GOT3 (cell line): ENCODE measurements around the gene BLOC1S4.
"Not testable (repeated sequence)": the region's sequence is repeated elsewhere in the genome, so short reads cannot be mapped to it uniquely, and the experiment has no call there.

ENCODE experiments used
- DNase-seq: peaks from one replicate; lab custom pipeline; 2025; ENCODE audit warnings: mixed read lengths; lab: John Stamatoyannopoulos, UW

BLOC1S4 gene

DNA sequence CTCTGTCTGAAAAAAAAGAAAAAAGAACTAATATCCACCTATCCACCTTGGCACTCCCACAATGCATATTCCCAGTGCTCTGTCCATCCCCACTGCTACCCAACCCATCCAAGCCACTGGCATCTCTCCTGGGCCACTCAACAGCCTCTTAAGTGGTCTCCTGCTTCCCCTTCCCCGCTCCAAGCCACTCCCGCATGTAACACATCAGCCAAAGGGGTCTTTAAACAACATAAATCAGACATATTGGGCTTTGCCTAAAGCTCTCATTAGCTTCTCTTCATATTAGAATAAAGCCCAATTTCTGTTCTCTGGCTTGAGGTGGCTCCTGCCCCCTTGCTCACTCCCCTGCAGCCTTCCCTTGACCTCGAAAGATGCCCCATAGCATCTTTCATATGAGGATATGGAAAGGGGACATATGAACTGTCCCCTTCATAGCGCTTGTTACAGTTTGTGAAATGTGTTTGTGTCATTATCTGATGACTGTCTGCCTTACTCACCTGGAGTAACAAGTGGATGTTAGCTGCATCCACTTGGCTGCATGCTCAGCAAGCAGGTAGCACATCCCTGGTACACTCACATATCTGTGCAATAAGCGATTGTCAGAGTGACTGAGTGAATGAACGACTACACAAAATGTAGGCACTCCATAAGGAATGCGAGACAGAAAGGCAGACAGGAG, 3.1 kb downstream of the BLOC1S4 start:
- DNase-seq = no peak

DNA sequence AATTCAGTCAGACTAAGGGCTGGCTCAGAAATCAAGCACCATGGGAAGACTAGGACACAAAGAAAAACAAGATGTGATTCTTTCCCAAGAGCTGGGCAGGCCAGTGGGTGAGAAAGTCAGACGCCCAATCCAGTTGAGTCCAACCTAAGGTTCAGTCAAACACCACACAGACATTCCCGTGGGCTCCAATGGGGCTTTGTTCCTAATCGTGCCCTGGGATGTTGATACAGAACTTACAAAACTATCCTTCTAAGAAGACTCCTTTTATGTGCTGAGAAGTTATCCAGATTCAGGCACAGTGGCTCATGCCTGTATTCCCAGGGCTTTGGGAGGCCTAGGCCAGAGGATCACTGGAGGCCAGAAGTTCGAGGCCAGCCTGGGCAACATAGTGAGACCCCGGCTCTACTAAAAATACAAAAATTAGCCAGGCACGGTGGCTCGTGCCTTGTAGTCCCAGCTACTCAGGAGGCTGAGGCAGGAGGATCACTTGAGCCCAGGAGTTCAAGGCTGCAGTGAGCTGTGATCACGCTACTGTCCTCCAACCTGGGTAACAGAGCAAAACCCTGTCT, 3.7 kb downstream of the BLOC1S4 start:
- DNase-seq = no peak

DNA sequence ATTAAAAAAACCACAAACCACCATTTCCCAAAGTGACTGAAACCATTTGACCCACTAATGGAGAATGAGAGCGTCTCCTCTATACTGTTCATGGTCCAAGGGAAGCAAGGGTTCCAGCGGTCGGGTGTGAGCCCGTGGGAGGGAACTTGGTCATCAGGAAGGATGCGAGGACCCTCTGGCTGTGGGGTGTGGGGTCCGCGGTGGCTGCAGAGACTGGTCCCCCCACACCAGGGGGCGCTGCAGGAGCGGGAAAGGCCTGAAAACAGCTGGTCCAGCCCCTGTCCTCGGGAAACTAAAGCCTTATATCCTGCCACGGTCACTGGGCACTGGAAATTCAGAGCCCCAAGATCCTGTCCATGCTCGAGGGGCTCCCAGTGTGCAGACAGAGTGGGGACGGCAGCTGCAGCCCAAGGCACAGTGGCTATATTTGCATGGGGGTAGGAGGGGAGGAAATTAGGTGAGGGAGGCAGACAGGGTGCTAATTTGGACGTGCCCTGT, 4.3 kb downstream of the BLOC1S4 start:
- DNase-seq = peak; percentile 18

DNA sequence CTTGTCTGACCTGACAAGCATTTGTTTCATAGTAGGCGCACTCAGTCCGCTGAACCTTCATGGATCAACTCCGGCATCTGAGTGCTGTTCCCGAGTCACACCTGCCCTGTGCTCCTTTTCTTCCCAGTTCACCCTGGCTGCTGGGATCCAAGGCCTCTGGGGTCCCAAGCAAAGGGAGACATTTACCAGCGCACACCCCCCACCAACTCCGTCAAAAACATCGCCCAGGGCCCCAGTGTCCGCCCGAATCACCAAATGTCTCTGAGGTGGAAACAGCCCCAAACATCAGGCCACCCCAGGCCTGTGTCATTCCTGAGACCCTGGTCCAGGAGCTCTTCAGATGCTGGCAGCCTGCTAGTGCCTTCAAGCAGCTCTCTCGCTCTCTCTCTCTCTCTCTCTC, 5.1 kb downstream of the BLOC1S4 start:
- no peak for DNase-seq

DNA sequence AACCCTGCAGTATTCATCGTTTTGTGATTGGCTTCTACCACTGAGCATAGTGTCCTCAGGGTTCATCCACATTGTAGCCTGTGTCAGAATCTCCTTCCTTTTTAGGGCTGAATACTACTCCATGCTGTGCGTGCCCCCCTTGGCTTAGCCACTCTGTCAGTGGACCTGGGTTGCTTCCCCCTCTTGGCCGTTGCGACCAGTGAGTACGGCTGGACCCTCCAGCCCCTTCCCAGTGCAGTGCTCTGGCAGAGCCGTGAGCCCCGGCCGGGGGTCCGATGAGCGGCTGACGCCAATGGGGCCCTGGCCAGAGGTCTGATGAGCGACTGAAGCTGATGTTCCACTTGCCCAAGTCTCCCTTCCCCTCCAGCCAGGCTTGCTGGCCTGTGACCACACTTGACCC, 6.9 kb downstream of the BLOC1S4 start:
- DNase-seq = no peak

DNA sequence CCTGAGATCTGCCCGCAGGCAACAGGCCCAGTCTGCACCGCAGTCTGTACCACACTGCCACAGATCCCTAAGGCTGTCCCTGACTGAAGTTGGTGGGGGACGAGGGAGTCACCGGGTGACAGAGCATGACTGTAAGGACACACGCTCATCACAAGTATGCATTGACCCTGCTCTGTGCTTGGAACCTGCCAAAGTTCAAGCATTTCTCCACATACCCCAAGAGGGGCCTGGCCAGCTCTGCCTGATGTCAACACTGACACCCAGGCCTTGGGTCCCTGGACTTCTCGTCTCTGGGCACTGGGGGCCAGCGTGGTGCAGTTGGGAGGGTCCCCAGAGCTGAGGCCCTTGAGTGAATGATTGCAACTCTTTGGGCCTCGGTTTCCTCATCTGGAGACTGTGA, 7.9 kb downstream of the BLOC1S4 start:
- no peak for DNase-seq

DNA sequence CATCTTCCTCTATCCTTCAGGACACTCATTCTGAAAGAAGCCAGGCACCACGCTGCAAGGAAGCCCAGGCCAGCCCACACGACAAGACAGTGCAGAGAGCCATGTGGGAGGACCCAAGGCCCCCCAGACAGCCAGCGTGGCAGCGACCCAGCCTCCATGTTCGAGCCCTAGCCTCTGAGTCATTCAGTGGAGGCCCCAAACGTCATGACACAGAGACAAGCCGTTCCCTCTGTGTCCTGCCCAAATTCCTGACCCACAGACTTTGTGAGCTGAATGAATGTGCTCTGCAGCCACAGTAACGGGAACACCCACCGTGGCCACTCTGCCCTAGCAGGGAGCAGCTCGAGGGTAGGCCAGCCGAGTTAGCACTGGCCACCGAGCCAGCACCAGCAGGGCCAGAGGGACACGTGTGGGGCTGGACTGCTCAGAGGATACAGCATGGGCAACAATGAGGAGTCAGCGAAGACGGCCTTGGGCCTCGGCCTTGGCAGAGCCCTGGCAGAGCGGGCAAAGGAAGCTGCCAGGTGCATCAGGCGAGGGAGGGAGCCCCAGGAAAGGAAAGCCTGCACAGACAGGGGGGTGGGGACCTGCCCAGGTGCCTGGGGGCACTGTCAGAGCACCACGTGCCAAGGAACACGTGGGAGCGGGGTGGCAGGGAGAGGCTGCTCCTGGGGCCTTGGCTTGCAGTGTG, 8.6 kb downstream of the BLOC1S4 start:
- DNase-seq = no peak

DNA sequence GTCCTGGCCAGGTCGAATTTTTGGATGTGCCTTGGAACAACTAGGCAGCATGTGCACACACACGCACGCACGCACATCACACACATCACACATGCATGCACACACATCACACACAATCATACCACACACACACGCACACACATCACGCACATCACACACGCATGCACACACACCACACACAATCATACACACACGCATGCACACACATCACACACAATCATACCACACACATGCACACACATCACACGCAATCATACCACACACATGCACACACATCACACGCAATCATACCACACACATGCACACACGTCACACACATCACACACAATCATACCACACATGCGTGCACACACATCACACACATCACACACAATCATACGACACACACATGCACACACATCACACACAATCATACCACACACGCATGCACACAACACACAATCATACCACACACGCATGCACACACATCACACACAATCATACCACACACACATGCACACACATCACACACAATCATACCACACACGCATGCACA, 9.5 kb downstream of the BLOC1S4 start:
- not testable (repeated sequence) for DNase-seq

DNA sequence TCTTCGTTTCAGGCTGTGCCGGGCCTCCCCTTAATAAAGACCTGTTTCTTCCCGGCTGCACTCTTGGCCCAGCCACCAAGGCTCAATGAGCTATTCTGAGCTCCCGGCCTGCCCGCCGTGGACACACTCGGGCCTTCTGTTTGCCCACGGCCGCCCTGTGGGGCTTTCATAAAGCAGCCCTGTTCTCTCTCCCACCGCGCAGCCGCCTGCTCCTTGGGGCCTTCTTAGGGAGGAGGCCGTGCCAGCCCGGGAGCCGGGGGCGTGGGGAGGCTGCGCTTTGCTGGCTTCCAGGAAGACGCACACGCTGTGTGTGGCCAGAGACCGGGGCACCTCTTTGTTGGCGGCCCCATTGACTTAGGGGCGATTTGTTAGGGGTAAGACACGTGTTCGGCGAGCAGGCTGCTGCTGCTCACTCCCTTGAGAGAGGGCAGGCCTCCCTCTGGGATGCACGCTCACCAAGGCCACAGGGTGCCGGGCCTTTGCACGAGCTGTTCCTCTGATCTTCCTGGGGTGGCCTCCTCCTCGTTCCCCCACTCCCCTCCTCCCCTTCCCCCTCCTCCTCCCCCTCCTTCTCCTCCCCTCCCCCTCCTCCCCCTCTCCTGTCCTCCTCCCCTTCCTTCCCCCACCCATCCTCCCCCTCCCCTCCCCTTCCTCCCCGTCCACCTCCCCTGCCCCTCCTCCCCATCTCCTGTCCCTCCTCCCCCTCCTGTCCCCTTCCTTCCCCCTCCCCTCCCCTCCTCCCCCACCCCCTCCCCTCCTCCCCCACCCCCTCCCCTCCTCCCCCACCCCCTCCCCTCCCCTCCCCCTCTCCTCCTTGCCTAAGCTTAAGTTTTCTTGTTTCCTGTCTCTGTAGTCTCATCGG, 11.3 kb downstream of the BLOC1S4 start:
- DNase-seq = no peak

DNA sequence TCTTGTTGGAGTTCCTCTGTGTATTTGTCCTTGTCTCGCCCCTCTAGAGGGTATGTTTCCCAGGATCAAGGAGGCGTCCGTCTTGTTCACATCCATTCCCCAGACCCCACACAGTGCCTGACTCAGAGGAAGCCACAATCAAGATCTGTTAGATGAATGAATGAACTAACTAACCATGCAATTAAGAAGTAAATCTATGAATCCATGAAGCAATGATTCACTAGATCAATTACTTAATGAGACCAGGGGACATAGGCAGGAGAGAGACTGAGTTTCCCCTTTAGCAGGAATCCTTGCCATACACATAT, 11.9 kb downstream of the BLOC1S4 start:
- DNase-seq = no peak

DNA sequence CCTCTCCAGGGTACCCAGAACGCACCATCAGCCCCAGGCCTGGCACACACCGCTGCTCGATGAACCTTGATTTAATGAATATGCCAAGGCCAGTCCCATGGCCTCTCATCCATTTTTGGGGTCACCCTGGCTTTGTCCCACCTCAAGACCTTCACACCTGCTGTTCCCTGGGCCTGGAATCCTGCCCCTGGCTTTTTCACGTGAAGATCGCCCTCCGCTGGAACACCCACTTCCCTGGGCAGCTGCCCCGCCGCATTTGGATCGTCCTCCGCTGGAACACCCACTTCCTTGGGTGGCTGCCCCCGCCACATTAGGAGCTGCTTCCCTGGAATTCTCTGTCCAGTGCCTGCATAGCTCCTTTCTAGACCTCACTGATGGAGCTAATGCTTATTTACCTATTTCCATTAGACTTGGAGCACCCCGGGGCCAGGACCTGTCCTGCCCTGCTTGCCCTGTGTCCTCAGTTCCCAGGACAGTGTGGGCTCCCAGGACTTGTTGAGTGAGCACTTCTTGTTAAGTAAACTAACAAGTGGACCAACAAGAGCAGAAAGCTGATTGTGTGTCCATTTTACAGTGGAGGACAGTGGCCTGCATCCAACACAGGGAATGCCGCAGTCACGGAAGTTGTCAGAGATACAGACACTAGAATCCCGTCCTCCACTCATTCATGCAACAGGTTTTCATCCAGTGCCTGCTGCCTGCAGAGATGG, 12.5 kb downstream of the BLOC1S4 start:
- no peak for DNase-seq

DNA sequence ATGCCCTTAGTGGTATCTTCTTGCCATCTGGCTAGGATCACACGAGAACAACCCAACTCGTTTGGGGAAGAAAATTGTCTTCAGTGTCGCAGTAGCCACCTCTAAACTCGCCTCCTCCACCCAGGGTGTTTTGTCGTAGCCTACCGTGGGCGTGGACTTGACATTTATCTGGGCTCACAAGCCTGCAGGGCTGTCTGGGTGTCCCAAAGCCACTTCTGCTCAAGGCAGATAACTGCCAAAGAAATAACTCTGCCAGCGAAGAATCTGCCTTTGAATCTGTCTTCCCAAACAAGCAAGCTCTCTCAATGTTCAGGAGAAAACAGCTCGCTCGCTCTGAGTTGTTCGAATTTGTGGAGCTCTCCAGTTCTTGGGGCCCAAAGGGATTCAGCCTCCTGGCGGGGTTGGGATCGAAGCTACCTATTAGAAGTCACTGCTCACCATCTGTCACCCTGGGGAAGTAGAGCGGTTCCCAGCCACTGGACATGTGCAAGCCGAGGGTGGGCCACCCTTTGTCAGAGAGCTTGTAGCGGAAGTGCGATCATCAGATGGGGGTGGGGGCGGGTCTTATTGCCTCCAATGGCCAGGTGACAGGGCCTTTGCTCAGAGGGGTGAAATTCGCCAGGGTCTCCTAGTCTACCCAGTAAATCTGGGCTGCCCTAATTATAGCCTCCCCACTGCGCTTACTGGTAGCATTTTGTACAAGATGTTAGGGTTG, 14.8 kb downstream of the BLOC1S4 start:
- no peak for DNase-seq

DNA sequence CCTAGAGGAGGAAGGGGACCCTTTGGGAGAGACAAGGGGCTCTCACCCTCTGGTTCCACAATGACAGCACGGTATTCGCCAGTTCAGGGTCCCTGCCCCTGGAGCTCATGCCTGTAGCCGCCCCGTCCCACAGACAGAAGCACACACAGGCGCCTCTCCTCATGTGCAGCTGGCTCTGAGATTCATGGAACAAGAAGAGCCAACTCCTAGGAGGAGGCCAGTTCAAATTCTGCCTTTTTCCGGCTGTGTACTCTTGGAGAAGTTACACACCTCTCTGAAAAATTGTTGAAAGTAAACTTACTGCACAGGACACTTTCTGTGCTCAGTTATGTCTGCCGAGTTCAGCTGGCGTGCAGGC, 15.3 kb downstream of the BLOC1S4 start:
- DNase-seq = no peak

DNA sequence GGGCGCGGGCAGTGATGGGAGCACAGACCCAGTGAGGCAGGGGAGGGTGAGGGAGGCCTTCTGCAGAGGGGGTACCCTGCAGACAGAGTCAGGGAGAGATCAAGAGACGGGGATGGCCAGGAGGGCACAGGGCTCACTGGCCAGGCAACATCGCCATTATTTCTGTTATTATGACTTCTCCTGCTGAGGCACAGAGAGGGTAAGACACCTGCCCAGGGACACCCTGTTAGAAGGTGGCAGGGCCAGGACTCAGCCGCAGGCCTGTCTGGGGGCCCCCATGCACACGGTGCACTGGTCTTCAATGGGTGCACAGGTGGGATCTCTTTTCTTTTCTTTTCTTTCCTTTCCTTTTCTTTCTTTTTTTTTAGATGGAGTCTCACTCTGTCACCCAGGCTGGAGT, 15.8 kb downstream of the BLOC1S4 start:
- DNase-seq = no peak

DNA sequence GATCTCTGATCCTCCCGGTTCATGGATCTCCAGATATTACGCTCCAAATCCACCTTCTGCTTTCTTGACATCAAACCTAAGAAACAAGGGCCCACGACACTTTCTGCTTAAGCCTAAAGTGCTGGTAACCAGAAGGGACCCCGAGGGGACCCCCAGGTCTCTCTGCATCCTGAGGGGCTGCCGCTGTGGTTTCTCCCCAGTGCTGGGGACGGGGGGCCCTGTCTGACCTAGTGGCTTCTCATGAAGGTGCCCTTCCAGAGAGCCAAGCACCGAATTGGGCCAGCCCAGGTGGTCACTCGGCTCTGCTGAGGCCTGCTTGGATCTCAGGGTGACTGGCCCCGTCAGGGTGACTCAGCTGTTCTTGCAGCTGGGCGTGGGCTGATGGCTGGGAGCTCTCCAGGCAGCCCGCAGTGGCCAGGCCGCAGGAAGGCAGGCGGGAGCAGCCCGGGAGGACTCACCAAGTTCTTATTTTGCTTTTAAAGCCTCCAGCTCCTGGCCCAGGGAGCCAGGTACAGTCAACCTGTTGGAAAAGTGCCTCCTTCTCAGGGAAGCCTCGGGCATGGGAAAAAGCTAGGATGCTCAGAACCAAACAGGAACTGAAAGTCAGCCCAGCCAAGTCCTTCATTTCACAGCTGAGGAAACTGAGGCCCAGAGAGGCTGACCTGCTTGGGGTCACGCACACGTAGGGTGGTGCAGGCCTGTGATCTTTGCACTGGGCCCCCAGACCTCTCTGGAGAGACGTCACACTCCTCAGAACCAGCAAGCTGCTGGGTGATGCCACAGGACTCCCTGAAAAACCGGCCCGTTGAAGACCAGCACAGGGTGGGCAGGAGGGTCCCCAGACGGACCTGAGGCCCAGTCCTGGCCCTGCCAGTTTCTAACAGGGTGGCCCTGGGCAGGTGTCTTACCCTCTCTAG, 16.7 kb downstream of the BLOC1S4 start:
- DNase-seq = peak; percentile 24

DNA sequence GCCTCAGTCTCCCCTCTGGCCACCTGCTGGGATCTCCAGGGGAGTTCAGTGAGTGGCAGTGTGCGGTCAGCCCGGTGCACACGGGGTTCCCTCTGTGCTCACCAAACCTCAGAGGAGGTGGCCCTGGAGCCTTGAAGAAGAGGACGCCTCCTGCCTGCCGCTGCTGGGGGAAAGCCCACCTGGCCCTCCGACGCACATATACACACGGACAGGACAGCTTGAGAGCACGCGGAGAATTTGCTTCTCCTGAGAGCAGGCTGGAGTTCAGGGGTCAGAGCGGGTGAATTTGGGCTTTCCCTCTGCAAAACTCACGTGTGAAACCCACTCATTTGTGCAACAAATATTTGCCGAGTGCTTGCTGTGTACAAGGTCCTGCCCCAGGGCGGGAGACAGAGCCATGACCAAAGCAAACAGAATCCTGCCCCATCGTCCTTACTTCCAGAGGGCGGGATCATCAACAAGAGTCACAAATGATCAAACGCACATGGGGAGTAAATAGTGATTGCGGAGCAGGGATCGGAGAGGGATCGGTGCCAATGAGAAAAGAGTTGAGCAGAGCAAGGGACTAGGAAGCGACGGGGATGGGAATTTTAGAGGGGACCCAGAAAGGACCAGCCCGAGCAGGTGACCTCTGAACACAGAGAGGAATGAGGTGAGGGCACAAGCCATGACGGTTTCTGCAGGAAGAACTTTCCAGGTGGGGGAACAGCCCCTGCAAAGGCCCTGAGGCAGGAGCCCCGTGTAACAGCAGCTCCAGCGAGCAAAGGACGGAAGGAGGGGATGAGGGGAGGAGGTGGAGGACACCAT, 17.6 kb downstream of the BLOC1S4 start:
- DNase-seq = no peak

DNA sequence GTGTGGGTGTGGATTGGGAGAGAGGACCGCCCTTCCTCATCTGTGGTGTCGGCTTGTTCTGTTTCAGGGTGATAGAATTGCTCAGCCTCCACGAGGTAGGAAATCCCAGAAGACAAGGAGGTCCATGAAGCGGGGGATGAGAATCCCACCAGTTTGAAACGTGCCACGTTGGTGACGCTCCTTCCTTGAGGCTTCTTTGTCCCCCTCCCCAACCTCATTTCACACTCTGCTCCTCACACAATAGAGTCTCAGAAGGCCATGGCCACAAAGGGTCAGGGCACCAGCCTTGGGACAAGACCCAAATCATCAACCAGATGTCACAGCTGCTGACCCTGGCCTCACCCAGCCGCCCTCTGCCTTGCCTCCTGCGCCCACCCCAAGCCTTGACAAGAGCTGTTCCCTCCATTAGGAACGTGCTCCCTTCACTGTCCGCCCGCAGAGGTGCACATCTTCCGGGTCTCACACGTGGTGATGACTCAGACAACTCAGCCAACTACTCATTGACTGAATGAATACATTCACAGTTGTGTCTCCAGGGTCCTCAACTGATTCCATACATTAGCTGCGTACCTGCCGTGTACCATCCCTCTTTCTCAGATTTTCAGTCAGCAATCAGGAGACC, 18.3 kb downstream of the BLOC1S4 start:
- no peak for DNase-seq

DNA sequence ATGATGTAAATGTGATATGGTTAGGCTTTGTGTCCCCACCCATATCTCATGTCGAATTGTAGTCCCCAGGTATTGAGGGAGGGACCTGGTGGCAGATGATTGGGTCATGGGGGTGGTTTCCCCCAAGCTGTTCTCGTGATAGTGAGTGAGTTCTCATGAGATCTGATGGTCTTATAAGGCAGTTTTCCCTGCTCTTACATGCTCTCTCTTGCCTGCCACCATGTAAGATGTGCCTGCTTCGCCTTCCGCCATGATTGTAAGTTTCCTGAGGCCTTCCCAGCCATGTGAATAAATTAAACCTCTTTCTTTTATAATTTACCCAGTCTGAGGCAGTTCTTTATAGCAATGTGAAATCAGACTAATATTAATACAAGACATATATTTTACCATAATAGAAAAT, 23.9 kb downstream of the BLOC1S4 start:
- DNase-seq = no peak

DNA sequence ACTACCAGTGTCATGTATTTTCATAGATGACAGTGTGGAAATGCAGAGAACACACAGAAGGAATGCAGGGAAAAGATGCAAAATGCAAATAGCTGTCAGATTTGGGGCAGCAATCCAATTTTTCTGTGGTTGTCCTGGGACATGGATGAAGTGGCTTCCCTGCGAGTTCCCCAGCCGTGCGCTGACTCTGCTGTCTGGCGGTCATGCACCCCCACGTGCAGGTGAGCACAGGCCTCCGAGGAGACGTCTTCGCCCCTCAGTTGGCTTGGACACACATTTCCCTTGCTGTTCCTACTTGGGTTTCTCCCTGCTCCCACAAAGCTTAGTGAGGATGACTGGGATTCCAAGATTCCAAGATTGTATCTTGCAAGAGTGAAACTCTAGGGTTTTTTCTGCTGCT, 24.4 kb downstream of the BLOC1S4 start:
- DNase-seq = no peak
